ENCODE measurements around the gene LRP11. TPM values are rescaled to one million over a fixed set of nuclear protein-coding genes. Genes with fewer than 3 reads are reported as not detected.

The LRP11 gene
- polyA plus RNA-seq, 2 of the 4 experiments (the other 2 are of a cell fraction) = 48.9 to 57.7 TPM

- no peak for DNase-seq (ENCODE audit: low read depth in 1 of 2, low spot score in 1 of 2)
- Histone ChIP-seq H3K4me1 (0 out of 3 replicates have a peak, but pooled peaks cover 8% of the 10 kb centered on the region), H3K27ac (no peak overlapping the region), H3K4me3 (no peak overlapping the region), H3K4me2 (no peak overlapping the region), H3K9me3 (no peaks in the 10 kb centered on the region)
- no peak for ATAC-seq
- POLR2A ChIA-PET = no interaction called here
- 76% methylated on average over 6 of the region's 6 CpGs for WGBS (ENCODE audit: missing lambda C conversion rate)
- FAIRE-seq = no peak
- CTCF ChIA-PET = interaction anchor here (1.3 to 4.7 kb wide), 5 partner anchors 8 to 93 kb away, joined by 4 to 28 read pairs (median 6); no protein-coding TSS in a partner anchor
- TF ChIP-seq ELK1 (IDR thresholded peaks at IDR 0.05; ENCODE audit: low read depth, low read length) (no peak), HOXB13 (CRISPR knock-in tag; IDR thresholded peaks at IDR 0.05; ENCODE audit: low read depth) (no peak), ESRRA (IDR thresholded peaks at IDR 0.05; ENCODE audit: borderline replicate concordance, low read length) (no peak), POLR2AphosphoS2 (conservative IDR thresholded peaks at IDR 0.05; ENCODE audit: low read length) (no peak), POLR2A (IDR thresholded peaks at IDR 0.05; ENCODE audit: low read length) (no peak), RARB (CRISPR knock-in tag; IDR thresholded peaks at IDR 0.05) (no peak), SREBF2 (IDR thresholded peaks at IDR 0.05) (no peak), HMGXB4 (CRISPR knock-in tag; IDR thresholded peaks at IDR 0.05; ENCODE audit: borderline replicate concordance) (no peak), CBX8 (IDR thresholded peaks at IDR 0.05) (no peak), TFCP2L1 (CRISPR knock-in tag; IDR thresholded peaks at IDR 0.05) (no peak), RFX5 (IDR thresholded peaks at IDR 0.05) (no peak), SMC3 (IDR thresholded peaks at IDR 0.05) (no peak), REST (IDR thresholded peaks at IDR 0.05) (no peak), BHLHE40 (IDR thresholded peaks at IDR 0.05; ENCODE audit: low read depth, low read length) (no peak), HDAC2 (IDR thresholded peaks at IDR 0.05) (no peak), KDM1A (IDR thresholded peaks at IDR 0.05; ENCODE audit: low read depth) (no peak)
Observed at GRCh38 chr6:149831308-149831820, 32.8 kb downstream of the LRP11 start.

- POLR2A ChIA-PET = no interaction called here
- DNase-seq (ENCODE audit: low read depth in 1 of 2, low spot score in 1 of 2) = no peak
- CTCF ChIA-PET = interaction anchor here (0.7 to 4.7 kb wide), 6 partner anchors 8 to 94 kb away, joined by 3 to 28 read pairs (median 6); no protein-coding TSS in a partner anchor
- WGBS (ENCODE audit: missing lambda C conversion rate) = 95% methylated on average over 7 of the region's 7 CpGs
- Histone ChIP-seq H3K9me3 (no peaks in the 10 kb centered on the region), H3K4me3 (no peak overlapping the region), H3K27ac (no peak overlapping the region), H3K4me1 (0 out of 3 replicates have a peak, but pooled peaks cover 8% of the 10 kb centered on the region), H3K4me2 (no peak overlapping the region)
- FAIRE-seq = no peak
- no peak for ATAC-seq
- TF ChIP-seq FOSL2 (IDR thresholded peaks at IDR 0.05) = no peak
- no peak for TF ChIP-seq FOSL2 (CRISPR knock-in tag; IDR thresholded peaks at IDR 0.05)
- TF ChIP-seq JUN (IDR thresholded peaks at IDR 0.05) = no peak
- TF ChIP-seq RNF2 (IDR thresholded peaks at IDR 0.05; ENCODE audit: borderline replicate concordance, low read depth) = no peak
- no peak for TF ChIP-seq BCL3 (IDR thresholded peaks at IDR 0.05)
- TF ChIP-seq MYC (IDR thresholded peaks at IDR 0.05; ENCODE audit: borderline replicate concordance, low read length) = no peak
- no peak for TF ChIP-seq PHF8 (IDR thresholded peaks at IDR 0.05; ENCODE audit: borderline replicate concordance, low read depth)
- TF ChIP-seq ZC3H11A (IDR thresholded peaks at IDR 0.05) = no peak
- TF ChIP-seq MAZ (IDR thresholded peaks at IDR 0.05; ENCODE audit: borderline replicate concordance, low read depth, low read length) = no peak
- no peak for TF ChIP-seq NFE2L2 (conservative IDR thresholded peaks at IDR 0.05; ENCODE audit: low read length)
- no peak for TF ChIP-seq ZFP36 (IDR thresholded peaks at IDR 0.05; ENCODE audit: borderline replicate concordance, partially characterized antibody)
- TF ChIP-seq PBX3 (IDR thresholded peaks at IDR 0.05) = no peak
Observed at GRCh38 chr6:149830731-149831307, 33.3 kb downstream of the LRP11 start.

All from A549 (cell line).